ENCODE data around the gene ZDHHC1.

GRCh38 chr16:67441271-67441753 is 25.0 kb upstream of the ZDHHC1 start:
- TF ChIP-seq CTCF (IDR thresholded peaks at IDR 0.05; ENCODE audit: low read depth, low read length): no peak
- TF ChIP-seq EZH2phosphoT487 (IDR thresholded peaks at IDR 0.05; ENCODE audit: low read depth): no peak

Measured in OCI-LY3 (cell line).